Rectal smooth muscle tissue (tissue), 1 donor: ENCODE results near the gene NUB1.

Source experiments
- H3K27ac ChIP-seq: one replicate; pipeline ENCODE4 v1.7.0; 2013; ENCODE audit warnings: low read depth, low read length, inconsistent platforms
- H3K27me3 ChIP-seq: one replicate; pipeline ENCODE4 v1.7.0; 2013; ENCODE audit warnings: low read length; ENCODE audit not compliant: control insufficient read depth, insufficient read depth
- H3K36me3 ChIP-seq: one replicate; pipeline ENCODE4 v1.7.0; 2013; ENCODE audit warnings: low read length; ENCODE audit not compliant: control insufficient read depth, insufficient read depth
- H3K4me1 ChIP-seq: one replicate; pipeline ENCODE4 v1.7.0; 2013; ENCODE audit warnings: low read length; ENCODE audit not compliant: control insufficient read depth, insufficient read depth
- H3K4me3 ChIP-seq: one replicate; pipeline ENCODE4 v1.7.0; 2013; ENCODE audit warnings: low read length
- H3K9ac ChIP-seq: one replicate; pipeline ENCODE4 v1.7.0; 2013; ENCODE audit warnings: low read length

Gene NUB1

DNA sequence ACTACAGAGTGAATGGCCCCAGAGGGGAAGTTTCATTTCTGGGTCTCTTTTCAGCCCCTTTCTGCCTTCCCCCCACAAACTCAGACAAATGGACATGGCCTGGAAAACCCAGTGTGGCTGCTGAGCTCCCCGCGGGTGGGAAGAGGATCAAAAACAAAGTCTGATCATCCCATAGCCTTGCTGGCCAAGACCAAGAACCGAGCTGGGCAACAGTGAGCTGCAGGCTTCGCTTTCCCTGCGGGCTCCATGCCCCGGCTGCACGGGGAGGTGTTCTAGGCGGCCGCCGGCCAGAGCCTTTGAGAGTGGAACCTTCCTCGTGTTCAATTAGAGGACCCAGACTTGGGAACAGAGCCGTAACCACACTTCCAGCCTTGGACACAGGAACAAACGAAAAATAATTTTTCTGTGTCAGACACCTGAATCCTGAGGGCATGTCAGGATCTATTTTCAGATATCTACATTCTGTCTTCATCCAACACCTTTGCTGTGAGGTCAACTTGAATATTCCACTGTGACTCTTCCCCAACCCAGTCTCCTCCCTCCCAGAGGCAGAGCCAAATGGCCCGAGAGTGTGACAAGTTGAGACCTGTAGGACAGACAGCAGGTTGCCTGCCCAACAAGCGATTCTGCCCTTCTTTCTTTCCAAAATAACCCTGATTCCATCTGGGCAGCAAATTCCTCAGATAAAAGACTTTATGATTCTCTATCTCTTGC is 42.2 kb downstream of the NUB1 start:
- H3K9ac ChIP-seq, result no peak overlapping the region
- H3K27ac ChIP-seq, result no peak overlapping the region
- peaks cover 8% of the 10 kb centered on the region for H3K36me3 ChIP-seq
- peaks cover 14% of the 10 kb centered on the region for H3K27me3 ChIP-seq
- no peak overlapping the region for H3K4me3 ChIP-seq
- H3K4me1 ChIP-seq, result no peaks in the 10 kb centered on the region

DNA sequence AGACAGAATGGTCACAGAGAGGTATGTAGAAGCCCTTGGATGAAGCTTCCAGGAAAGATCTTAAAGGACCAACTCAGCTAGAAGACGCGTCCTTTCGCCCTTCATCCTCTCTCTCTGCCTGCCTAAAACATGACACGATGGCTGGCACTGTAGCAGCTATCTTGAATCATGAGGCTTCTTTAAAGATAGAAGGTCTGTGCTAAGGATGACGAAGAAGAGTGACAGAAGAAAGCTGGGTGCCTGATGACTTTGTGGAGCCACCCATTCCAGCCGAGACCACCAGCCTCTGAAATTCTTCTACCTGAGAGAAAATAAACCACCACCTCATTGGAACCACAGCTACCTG is 42.7 kb downstream of the NUB1 start:
- Histone ChIP-seq H3K4me3 (no peak overlapping the region), H3K36me3 (peaks cover 6% of the 10 kb centered on the region), H3K4me1 (no peaks in the 10 kb centered on the region), H3K9ac (no peak overlapping the region), H3K27me3 (peaks cover 14% of the 10 kb centered on the region), H3K27ac (no peak overlapping the region)

DNA sequence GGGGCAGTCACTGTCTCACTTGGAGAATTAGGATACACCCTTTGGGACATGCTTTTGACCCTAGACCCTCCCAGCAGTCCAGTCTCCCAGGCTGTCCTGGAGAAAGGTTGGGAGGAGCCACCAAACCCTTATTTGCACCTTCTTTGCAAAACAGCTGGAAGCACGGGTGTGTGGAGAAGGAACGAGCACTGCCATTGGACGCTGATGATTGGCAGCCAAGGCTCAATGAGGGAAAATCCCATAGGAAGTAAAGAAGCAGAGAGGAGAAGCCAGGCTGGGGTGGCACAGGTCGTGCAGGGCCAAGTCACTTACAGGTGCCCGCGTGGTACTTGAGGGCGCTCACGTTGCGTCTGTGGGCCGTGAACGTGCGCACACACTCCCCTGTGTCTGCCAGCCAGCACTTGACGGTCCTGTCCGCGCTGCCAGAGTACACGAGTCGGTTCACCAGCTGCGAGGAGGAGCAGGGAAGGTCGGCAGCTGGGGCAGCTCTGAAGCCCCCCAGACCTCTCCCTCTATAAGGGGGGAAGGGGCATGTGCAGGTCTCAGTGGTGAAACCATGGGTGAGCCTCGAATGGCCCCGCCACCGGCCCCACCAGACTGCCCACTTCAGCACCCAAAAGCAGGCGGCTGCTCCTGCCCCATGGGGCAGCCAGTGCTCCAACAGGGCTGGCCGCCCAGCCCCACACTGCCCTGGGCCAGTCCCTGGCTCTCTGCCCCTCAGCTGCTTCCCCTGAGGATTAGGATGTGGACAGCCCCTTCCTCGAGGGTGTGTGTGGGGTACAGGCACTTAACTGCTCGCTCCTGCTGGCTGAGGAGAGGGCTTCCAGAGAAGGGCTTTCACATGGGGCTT is 43.4 kb downstream of the NUB1 start:
- no peak overlapping the region for H3K9ac ChIP-seq
- H3K4me3 ChIP-seq, result no peak overlapping the region
- H3K27ac ChIP-seq, result no peak overlapping the region
- H3K4me1 ChIP-seq, result no peaks in the 10 kb centered on the region
- no peaks in the 10 kb centered on the region for H3K36me3 ChIP-seq
- peaks cover 14% of the 10 kb centered on the region for H3K27me3 ChIP-seq

DNA sequence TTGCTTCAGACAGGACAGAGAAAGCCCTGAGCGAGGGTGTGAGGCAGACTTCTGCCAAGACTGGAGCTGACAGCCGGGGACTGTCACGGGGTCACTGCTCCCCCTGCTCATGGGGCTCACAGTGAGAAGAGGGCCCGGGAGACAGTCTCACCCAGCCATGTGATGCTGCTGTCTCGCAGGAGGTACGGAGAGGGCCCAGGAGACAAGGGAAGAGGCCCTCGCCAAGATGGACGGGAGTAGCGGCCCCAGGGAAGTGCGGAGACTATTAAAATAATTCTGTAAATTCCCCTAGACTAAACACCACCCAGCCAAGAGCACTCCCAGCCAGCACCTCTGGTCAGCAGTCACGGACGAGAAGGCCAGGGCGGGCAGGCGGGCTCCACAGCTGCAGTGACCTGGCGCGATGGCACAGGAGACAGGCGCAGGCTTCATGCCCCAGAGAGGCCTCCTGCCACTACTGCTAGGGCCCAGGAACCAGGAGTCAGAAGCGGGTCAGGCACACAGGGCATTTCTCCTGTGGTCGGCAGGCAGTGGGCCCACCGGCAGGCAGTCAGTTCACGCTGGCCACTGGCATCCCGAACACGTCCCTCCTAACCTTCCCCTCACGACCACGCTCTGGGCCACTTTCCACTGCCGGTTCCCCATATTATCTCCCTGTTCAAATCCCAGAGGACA is 44.2 kb downstream of the NUB1 start:
- Histone ChIP-seq H3K27ac (no peak overlapping the region), H3K36me3 (no peaks in the 10 kb centered on the region), H3K4me1 (no peaks in the 10 kb centered on the region), H3K27me3 (peaks cover 14% of the 10 kb centered on the region), H3K4me3 (no peak overlapping the region), H3K9ac (no peak overlapping the region)

DNA sequence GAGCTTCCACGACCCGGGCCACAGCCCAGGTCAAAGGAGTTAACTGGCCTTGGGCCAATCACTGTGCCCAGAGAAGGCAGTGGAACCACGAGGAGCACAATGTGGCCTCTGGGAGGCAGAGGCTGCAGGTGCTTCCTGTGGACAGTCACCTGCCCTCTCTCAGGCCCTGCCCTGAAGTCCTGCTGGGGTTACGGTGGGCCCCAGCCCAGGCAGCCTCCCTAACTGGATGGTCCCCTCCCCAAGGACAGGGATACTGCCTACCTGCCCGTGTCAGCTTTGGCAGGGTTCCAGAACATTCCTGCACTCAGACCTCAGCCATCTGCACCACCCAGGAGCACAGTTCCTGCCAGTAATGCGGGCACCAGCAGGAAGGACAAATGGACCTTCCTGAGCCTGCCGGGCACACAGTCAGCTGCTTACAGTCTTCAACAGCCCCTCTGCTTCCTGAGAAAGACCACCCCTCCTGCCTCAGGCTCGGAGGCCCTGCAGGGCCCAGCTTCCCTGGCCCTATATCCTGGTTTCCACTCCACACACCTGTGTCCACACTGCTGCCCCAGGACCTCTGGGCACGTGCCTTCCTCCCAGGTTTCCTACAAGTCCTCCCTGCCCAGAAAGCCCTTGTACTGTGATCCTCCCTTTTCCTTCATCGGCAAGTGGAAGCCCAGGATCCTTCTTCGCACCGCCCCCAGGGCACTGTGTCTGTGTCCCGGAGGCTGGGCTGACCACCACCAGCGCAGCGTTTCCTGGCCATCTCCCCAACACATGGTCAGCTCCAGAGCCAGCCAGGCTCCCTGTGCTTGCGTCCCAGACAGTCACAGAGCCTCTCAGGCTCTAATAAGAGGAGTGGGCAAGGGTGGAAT is 44.9 kb downstream of the NUB1 start:
- Histone ChIP-seq H3K36me3 (no peaks in the 10 kb centered on the region), H3K27me3 (peaks cover 12% of the 10 kb centered on the region), H3K4me3 (no peak overlapping the region), H3K4me1 (no peaks in the 10 kb centered on the region), H3K9ac (no peak overlapping the region), H3K27ac (no peak overlapping the region)

DNA sequence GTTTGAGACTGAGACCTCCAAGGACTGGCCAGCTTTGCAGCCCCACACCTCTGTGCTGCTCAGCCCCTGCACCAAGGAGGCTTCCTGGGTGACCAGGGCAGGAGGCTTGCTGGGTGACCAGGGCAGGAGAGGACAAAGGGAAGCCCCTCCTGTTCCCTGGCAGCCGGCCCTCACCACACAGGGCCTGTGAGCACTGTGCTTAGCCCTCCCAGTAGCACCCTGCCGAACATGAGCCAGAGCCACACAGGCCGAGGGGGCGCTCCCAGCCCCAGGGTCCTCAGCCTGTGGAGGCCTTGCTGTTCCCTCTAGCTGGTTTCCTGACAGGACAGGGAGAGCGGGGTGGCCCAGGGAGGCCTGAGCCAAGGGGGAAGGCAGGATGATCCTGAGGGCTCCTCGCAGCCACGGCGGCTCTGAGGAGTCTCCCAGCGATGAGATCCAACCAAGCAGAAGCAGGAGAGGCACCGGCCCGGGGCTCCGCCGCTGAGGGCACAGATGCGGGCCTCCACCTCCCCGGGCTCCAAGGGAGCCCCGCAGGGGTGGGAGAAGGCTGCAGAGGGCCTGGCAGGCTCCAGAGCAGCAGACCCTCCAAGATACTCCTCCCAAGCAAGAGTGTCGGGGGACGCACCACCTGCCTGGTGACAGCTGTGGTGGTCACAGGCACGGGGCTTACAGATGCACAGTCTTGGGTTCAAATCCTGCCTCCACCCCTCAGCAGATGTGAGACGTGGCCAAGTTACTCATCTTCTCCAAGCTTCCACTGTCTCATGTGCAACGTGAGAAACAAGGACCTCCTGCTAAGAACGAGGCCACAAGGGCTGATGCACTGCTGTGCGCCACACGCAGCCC is 45.8 kb downstream of the NUB1 start:
- Histone ChIP-seq H3K9ac (no peak overlapping the region), H3K27me3 (peaks cover 4% of the 10 kb centered on the region), H3K27ac (no peak overlapping the region), H3K4me3 (no peak overlapping the region), H3K36me3 (no peaks in the 10 kb centered on the region), H3K4me1 (no peaks in the 10 kb centered on the region)

DNA sequence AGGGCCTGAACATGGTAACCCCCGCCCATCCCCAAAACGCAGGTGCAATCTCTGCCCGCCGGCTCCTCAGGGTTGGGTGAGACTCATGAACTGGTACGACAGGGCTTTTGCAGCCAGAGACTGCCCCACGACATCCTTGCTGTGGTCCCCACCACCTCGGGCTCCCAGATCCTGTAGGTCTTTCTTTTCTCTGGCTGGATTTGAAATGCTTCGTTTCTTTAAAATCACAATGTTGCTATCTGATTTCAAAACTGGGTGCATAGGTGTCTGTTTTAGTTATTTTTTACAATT is 46.3 kb downstream of the NUB1 start:
- Histone ChIP-seq H3K36me3 (no peaks in the 10 kb centered on the region), H3K4me1 (no peaks in the 10 kb centered on the region), H3K4me3 (no peak overlapping the region), H3K9ac (no peak overlapping the region), H3K27ac (no peak overlapping the region), H3K27me3 (no peaks in the 10 kb centered on the region)

DNA sequence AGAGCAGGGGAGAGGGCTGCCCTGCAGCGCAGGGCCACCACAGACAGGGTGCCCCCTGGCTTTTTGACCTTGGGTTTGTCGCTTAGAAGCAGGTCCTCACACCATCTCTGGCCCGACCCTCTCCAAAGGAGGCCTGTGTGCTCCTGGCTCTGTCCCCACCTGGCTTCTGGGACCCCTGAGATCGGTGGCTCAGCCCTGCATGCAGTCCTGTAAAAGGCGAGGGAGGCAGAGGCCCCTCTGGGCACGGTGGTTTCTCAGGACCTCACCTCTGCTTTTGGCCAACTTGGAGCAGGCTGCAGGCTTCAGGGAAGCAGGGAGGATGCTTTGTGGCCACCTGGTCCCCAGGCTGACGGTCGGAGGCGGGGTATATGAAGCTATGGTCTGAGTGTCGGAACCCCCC is 46.8 kb downstream of the NUB1 start:
- H3K9ac ChIP-seq, result no peak overlapping the region
- no peaks in the 10 kb centered on the region for H3K27me3 ChIP-seq
- H3K27ac ChIP-seq, result no peak overlapping the region
- no peak overlapping the region for H3K4me3 ChIP-seq
- H3K4me1 ChIP-seq, result no peaks in the 10 kb centered on the region
- H3K36me3 ChIP-seq, result no peaks in the 10 kb centered on the region

DNA sequence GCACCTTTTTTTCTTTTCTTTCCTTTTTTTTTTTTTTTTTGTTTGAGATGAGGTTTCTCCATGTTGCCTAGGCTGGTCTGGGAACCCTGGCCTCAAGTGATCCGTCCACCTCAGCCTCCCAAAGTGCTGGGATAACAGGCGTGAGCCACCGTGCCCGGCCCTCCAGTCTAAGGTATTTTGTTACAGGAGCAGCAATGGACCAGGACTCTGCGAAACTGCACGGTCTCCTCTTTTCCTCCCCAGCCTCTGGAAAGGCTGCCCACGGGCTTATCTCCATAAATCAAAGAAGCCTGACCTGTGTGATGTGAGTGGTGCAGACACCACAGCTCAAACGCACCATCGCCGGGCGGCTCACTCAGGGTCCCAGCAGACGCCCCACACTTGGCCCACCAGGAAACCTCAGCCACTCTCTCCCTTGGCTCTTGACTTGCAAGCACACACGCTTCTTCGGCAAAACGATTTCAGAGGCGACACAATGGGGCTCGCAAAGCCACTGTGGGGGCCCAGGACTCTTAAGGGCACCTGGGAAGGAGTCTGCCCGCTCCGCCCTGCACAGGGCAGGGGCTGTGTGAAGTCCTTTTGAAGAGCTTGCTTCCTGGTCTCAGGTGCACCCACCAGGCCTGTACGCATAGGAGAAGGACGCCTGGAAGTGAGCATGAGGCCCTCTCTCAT is 47.6 kb downstream of the NUB1 start:
- Histone ChIP-seq H3K27me3 (no peaks in the 10 kb centered on the region), H3K36me3 (no peaks in the 10 kb centered on the region), H3K9ac (no peak overlapping the region), H3K27ac (no peak overlapping the region), H3K4me1 (no peaks in the 10 kb centered on the region), H3K4me3 (no peak overlapping the region)

DNA sequence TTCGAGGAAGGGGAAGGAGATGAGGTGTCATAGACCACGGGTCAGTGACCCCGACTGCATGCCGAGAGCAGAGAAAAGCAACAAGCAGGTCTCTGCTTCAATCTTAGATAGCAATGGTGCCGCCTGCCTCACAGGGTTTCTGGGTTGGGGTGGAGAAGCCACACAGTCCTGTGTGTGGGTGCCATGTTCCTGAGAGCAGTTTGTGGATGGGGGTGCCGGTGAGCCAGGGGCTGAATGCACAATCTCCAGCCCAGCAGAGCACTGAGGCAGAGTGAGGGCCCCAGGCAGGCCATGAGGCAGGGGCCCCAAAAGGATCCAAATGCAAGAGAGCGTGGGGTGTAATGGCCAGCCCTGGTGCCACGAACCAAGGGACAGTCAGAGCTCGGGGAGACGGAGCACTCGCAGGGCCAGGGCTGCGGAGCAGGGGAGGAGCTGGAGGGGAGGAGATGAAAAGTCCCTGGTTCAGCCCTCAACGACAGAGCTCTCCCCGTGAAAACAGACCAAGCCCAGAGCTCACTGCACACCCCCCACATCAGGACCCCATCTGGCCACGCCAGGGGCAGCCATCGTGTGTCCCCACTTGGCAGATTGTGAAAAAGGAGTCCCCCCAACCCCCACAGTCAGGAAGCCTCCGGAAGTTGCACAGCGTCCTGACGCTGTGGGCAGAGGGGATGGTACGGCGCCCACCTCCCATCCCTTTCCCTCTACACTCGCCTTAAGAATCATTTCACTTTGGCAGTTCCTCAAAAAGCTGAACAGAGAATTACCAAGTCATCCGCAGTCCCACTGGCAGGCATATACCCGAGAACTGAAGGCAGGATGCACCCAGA is 48.4 kb downstream of the NUB1 start:
- H3K9ac ChIP-seq, result no peak overlapping the region
- no peaks in the 10 kb centered on the region for H3K27me3 ChIP-seq
- no peak overlapping the region for H3K27ac ChIP-seq
- H3K36me3 ChIP-seq, result no peaks in the 10 kb centered on the region
- no peaks in the 10 kb centered on the region for H3K4me1 ChIP-seq
- H3K4me3 ChIP-seq, result no peak overlapping the region
